Nephron progenitor cell (in vitro differentiated cells): ENCODE measurements around the gene DAAM2.
A peak's percentile ranks its signal among the peaks of the same experiment; 100 is the strongest.

Source experiments
- DNase-seq: peaks from one replicate; pipeline ENCODE4 v3.0.0; 2021
- H3K27ac Mint-ChIP-seq: 2 replicates; pipeline ENCODE4 v1.8.0; 2021; ENCODE audit warnings: mild to moderate bottlenecking, moderate library complexity, mixed read lengths
- H3K27me3 Mint-ChIP-seq: 2 replicates; pipeline ENCODE4 v1.8.0; 2021; ENCODE audit warnings: mild to moderate bottlenecking, low read depth, mixed read lengths; ENCODE audit not compliant: poor library complexity
- H3K36me3 Mint-ChIP-seq: 2 replicates; pipeline ENCODE4 v1.8.0; 2021; ENCODE audit warnings: low read depth, mixed read lengths
- H3K4me1 Mint-ChIP-seq: 2 replicates; pipeline ENCODE4 v1.8.0; 2021; ENCODE audit warnings: mixed read lengths
- H3K4me3 Mint-ChIP-seq: 2 replicates; pipeline ENCODE4 v1.8.0; 2021; ENCODE audit warnings: mild to moderate bottlenecking, moderate library complexity, mixed read lengths
- H3K9me3 Mint-ChIP-seq: 2 replicates; pipeline ENCODE4 v1.8.0; 2021; ENCODE audit warnings: mild to moderate bottlenecking, moderate library complexity, mixed read lengths
- CTCF ChIP-seq: fragments of 200-600 bp; sonication (generic); IDR thresholded peaks from 2 replicates; pipeline ENCODE4 v1.5.0; 2021; ENCODE audit warnings: antibody characterized with exemption

Gene DAAM2

GRCh38 chr6:39865011-39865888, 73.1 kb downstream of the DAAM2 start:
- H3K4me3 Mint-ChIP-seq = no peak overlapping the region
- H3K27ac Mint-ChIP-seq = peak overlapping the region; percentile 72
- H3K4me1 Mint-ChIP-seq = peaks cover 23% of the 10 kb centered on the region
- TF ChIP-seq CTCF = peak; percentile 61
- no peaks in the 10 kb centered on the region for H3K9me3 Mint-ChIP-seq
- peak; percentile 68 for DNase-seq
- peaks cover 12% of the 10 kb centered on the region for H3K27me3 Mint-ChIP-seq
- H3K36me3 Mint-ChIP-seq = peaks cover 46% of the 10 kb centered on the region

- peaks cover 20% of the 10 kb centered on the region for H3K27me3 Mint-ChIP-seq
- H3K9me3 Mint-ChIP-seq = no peaks in the 10 kb centered on the region
These were observed 75.4 kb downstream of the DAAM2 start for GRCh38 chr6:39867592-39867991.

GRCh38 chr6:39870950-39871349, 78.8 kb downstream of the DAAM2 start:
- H3K27me3 Mint-ChIP-seq = peaks cover 12% of the 10 kb centered on the region
- H3K27ac Mint-ChIP-seq = no peak overlapping the region
- no peak overlapping the region for H3K4me3 Mint-ChIP-seq
- no peaks in the 10 kb centered on the region for H3K9me3 Mint-ChIP-seq
- no peak for TF ChIP-seq CTCF
- DNase-seq = no peak
- H3K4me1 Mint-ChIP-seq = no peaks in the 10 kb centered on the region
- peaks cover 80% of the 10 kb centered on the region for H3K36me3 Mint-ChIP-seq

More at GRCh38 chr6:39867592-39867991, 75.4 kb downstream of the DAAM2 start:
- TF ChIP-seq CTCF = no peak
- Mint-ChIP-seq H3K4me1 (peaks cover 17% of the 10 kb centered on the region), H3K36me3 (peaks cover 50% of the 10 kb centered on the region), H3K27ac (no peak overlapping the region), H3K4me3 (no peak overlapping the region)
- no peak for DNase-seq

GRCh38 chr6:39873439-39873838, 81.3 kb downstream of the DAAM2 start:
- TF ChIP-seq CTCF = no peak
- peaks cover 66% of the 10 kb centered on the region for H3K36me3 Mint-ChIP-seq
- H3K27ac Mint-ChIP-seq = no peak overlapping the region
- DNase-seq = no peak
- H3K9me3 Mint-ChIP-seq = no peaks in the 10 kb centered on the region
- no peak overlapping the region for H3K4me3 Mint-ChIP-seq
- H3K27me3 Mint-ChIP-seq = peaks cover 16% of the 10 kb centered on the region
- no peaks in the 10 kb centered on the region for H3K4me1 Mint-ChIP-seq

- no peak overlapping the region for H3K27ac Mint-ChIP-seq
- DNase-seq = no peak
- H3K9me3 Mint-ChIP-seq = no peaks in the 10 kb centered on the region
- no peak overlapping the region for H3K4me3 Mint-ChIP-seq
- no peak for TF ChIP-seq CTCF
- H3K4me1 Mint-ChIP-seq = no peaks in the 10 kb centered on the region
- H3K36me3 Mint-ChIP-seq = peaks cover 51% of the 10 kb centered on the region
- peaks cover 14% of the 10 kb centered on the region for H3K27me3 Mint-ChIP-seq
These were observed 83.9 kb downstream of the DAAM2 start for GRCh38 chr6:39876111-39876510.

GRCh38 chr6:39876826-39877225, 84.7 kb downstream of the DAAM2 start:
- no peak for DNase-seq
- Mint-ChIP-seq H3K4me1 (no peaks in the 10 kb centered on the region), H3K4me3 (no peak overlapping the region), H3K9me3 (no peaks in the 10 kb centered on the region), H3K27ac (no peak overlapping the region), H3K27me3 (peaks cover 8% of the 10 kb centered on the region), H3K36me3 (peaks cover 48% of the 10 kb centered on the region)
- TF ChIP-seq CTCF = no peak
